HL-60/S4 (cell line): ENCODE results near the gene HES1.
"Not testable (repeated sequence)": the region's sequence is repeated elsewhere in the genome, so short reads cannot be mapped to it uniquely, and the experiment has no call there.

Experiments used
- in situ Hi-C: fragments of 300-500 bp; cut with MboI; formaldehyde crosslinking; loops from 2 replicates; pipeline ENCODE4 v1.14.3; 2022; ENCODE audit warnings: low sequenced_read_pairs

Gene HES1

DNA sequence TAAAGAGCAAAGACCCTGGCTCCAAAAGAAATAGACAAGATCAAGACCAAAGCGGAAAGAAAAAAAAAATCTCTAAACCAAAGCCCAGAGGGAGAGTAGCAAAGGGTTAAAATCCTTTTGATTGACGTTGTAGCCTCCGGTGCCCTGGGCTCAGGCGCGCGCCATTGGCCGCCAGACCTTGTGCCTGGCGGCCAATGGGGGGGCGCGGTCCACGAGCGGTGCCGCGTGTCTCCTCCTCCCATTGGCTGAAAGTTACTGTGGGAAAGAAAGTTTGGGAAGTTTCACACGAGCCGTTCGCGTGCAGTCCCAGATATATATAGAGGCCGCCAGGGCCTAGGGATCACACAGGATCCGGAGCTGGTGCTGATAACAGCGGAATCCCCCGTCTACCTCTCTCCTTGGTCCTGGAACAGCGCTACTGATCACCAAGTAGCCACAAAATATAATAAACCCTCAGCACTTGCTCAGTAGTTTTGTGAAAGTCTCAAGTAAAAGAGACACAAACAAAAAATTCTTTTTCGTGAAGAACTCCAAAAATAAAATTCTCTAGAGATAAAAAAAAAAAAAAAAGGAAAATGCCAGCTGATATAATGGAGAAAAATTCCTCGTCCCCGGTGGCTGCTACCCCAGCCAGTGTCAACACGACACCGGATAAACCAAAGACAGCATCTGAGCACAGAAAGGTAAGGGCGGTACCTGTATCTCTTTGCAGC lies at the start of gene HES1:
HES1 (plus strand) TSS at position 343 of the 713 bp plus-strand sequence; CDS start at position 576, 233 bp downstream.
- in situ Hi-C loops, result loop anchor here (5.0 kb wide), 1 partner anchor 349 kb away; no protein-coding TSS in a partner anchor

GRCh38 chr3:194086388-194087075 lies 49.4 kb upstream of the HES1 start:
- in situ Hi-C loops, result no loop called here

DNA sequence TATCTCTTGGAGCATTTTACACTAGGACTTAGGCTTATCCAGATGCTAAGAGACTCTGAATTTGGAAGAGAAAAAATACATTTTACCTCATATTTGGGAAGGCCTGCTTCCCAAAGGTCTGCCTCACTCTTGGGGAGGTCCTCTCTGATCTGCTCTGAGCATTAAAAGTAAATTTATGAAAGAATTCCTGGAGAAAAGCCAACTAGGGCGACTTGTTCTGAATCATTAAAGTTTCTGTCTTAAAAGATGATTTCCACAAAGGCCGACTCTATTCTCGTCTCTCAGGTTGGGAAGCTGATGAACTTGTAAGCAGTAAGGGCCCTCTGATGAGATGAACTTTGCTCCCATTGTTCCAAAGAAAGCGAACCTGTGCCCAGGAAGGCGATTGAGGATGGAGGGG lies 48.7 kb upstream of the HES1 start:
- in situ Hi-C loops, result no loop called here

DNA sequence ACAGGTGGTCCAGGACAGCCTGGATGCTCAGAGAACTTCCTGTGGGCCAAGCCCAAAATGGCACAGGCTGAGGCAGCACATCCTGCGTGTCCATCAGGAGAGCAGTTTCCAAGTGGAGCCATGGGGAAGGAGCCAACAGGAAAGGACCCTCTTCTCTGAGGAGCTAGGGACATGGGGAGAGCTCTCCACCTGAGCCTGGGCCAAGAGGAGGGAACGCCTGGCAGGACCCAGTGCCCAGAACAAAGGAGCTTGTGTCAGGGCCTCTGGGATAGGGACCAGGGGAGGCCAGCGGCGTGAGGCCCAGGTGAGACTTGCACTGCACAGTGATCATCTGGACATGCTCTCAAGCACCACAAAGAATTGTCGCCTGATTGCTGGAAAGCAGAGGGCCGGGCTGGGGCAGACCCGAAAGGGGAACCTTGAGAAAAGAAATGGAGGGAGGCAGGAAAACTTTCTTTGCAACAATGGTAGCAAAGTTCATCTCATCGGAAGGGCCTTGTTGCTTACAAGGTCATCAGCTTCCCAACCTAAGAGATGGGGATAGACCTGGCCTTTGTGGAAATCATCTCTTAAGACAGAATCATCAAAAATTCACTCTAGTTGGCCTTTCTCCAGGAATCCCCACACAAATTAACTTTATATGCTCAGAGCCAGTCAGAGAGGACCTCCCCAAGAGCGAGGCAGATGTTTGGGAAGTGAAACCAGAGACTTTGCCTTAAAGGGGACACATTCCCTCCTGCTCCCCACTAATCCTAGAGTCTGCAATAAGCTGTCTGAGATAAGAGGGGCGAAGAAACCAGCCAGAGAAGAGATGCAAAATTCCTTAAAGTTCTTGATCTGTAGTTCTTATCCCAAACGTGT lies 47.7 kb upstream of the HES1 start:
- in situ Hi-C loops, result no loop called here

GRCh38 chr3:194089357-194090177 lies 46.4 kb upstream of the HES1 start:
- in situ Hi-C loops, result no loop called here

GRCh38 chr3:194090178-194090555 lies 45.8 kb upstream of the HES1 start:
- in situ Hi-C loops, result not testable (repeated sequence)

DNA sequence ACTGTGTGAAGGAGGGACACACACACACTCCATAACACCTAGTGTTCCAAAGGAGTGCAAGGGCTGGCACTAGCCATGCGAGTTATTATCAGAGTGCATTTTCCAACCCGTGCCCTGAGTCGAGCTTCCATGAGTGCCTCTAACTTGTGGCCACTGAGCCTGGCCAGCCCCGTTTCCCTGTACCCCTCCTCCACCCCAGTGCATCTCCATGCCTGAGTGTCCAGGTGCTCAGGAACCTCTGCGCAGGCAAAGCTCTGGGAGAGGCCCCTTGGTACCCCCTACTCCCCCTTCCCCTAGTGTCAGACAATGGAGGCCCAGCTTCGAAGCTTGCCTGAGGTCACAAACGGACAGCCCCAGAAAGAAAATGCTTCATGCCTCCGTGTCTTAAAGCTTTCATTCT lies 45.2 kb upstream of the HES1 start:
- in situ Hi-C loops, result no loop called here

GRCh38 chr3:194091141-194091540 lies 44.8 kb upstream of the HES1 start:
- in situ Hi-C loops, result no loop called here

DNA sequence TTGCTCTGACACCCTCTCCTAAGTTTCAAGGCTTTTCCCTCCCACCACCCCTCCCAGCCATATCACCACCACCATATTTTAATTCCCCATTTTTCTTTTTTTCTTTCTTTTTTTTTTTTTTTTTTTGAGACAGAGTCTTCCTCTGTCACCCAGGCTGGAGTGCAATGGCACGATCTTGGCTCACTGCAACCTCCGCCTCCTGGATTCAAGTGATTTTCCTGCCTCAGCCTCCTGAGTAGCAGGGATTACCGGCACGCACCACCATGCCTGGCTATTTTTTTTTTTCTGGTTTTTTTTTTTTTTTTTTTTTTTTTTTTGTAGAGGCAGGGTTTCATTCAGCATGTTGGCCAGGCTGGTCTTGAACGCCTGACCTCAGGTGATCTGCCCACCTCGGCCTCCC lies 44.1 kb upstream of the HES1 start:
- in situ Hi-C loops, result not testable (repeated sequence)

DNA sequence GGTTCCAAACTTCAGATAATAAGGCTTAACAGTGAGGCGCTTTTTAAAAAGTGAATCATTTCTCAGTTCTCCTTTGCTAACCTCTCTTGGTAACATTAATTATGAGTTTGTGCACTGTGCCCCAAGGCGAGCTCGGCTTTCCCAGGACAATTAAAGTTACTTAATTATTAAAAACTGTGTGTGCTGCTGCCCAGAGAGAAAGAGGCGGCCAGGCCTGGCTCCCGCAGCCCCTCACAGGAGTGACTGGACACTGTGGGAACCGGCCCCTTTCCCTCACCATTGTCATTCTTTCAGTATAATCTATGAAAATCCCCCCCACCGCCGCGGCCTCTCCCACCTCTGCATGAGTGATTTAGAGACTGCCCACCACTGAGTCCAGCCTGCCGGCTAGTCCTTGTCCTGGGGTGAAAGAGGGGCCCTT lies 43.1 kb upstream of the HES1 start:
- in situ Hi-C loops, result no loop called here

DNA sequence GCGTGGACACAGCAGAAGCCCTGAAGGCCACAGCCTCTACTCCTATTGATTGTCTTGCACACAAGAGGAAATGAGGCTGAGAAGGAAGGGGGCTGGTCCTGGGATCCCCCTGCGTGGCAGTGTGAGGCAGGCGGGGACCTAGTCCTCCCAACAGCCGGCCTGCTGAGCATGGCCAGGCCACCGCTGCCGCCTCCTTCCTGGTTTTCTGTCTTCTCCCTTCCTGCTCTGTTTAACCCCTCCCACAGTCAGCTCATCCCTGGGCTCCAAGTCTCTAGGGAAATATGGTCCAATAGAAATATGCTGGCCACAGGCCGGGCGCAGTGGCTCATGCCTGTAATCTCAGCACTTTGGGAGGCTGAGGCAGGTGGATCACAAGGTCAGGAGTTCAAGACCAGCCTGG lies 42.1 kb upstream of the HES1 start:
- in situ Hi-C loops, result no loop called here

GRCh38 chr3:194095464-194095863 lies 40.5 kb upstream of the HES1 start:
- in situ Hi-C loops, result no loop called here

- in situ Hi-C loops, result no loop called here
Measured at GRCh38 chr3:194095902-194096301, 40.0 kb upstream of the HES1 start.

- in situ Hi-C loops, result no loop called here
Measured at GRCh38 chr3:194097141-194097882, 38.6 kb upstream of the HES1 start.

GRCh38 chr3:194098081-194098842 lies 37.7 kb upstream of the HES1 start:
- in situ Hi-C loops, result no loop called here

GRCh38 chr3:194098843-194099183 lies 37.1 kb upstream of the HES1 start:
- in situ Hi-C loops, result no loop called here

DNA sequence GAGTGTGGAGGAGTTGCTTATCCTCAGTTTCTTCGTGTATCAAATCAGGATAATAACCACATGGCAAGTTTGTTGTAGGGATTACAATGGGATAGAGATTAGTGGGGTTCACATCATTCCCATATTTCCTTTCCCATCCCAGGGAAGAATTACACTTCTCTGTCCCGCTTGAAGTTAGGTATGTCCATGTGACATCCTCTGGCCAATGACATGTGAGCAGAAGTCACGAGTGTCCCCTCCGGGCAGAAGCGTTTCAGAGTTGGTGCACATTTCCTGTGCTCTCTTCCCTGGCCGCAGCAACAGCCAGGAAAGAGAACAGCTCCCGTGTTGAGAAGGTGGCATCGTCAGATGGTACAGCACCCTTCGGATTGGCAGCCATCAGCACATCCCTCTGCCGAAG lies 36.7 kb upstream of the HES1 start:
- in situ Hi-C loops, result no loop called here

DNA sequence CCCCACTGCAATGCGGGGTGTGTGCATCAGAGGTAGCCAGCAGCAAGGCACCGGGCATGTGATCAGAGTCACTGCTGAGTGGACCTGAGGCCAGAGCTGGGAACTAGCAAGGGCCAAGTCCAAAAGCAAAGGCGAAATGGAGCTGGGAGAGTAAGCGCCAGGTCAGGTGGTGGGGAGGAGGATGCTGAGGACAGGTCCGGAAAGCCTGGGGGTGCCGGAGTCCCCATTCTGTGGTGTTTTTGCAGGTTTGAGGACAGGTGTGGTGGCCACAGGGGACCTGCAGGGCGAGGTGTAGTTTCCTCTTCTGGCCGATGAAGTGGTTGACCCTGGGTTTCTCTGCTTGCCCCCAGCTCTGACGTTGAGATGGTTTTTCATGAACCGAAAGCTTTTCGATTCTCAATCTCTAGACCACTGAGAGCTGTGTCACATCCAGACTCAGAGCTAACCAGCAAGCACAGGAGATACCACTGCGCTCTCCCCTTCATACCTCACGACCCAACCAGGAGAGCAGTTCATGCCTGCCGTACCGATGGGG lies 35.0 kb upstream of the HES1 start:
- in situ Hi-C loops, result no loop called here
